Measurements from ENCODE around the gene ZNF789. TPM values are rescaled to one million over a fixed set of nuclear protein-coding genes. Genes with fewer than 3 reads are reported as not detected.

ZNF789 gene
- total and polyA plus RNA-seq, 2 experiments from 2014 or later: 9.0 to 13.8 TPM

GRCh38 chr7:99438573-99439480, 33.9 kb upstream of the ZNF789 start, which contains the start of the genes CPSF4 and PTCD1 (continued):
- peak; percentile 19 for TF ChIP-seq REST (IDR thresholded peaks at IDR 0.05; ENCODE audit: unreplicated experiment)
- TF ChIP-seq JUNB (IDR thresholded peaks at IDR 0.05; ENCODE audit: unreplicated experiment): no peak
- peak; percentile 93 for TF ChIP-seq ETS1 (IDR thresholded peaks at IDR 0.05)

GRCh38 chr7:99440195-99440594, 32.5 kb upstream of the ZNF789 start:
- Mint-ChIP-seq H3K36me3 (ENCODE audit: low read depth) (peaks cover 49% of the 10 kb centered on the region), H3K4me3 (peak overlapping the region; percentile 98), H3K27me3 (ENCODE audit: insufficient read depth, low read depth, poor library complexity) (peaks cover 7% of the 10 kb centered on the region), H3K4me1 (peaks cover 19% of the 10 kb centered on the region), H3K9me3 (no peaks in the 10 kb centered on the region), H3K27ac (peak overlapping the region; percentile 40; the same call in 1 of the 2 replicates)
- DNase-seq (ENCODE audit: low spot score) (peak; percentile 19), ATAC-seq (0 out of 3 replicates have a peak, but pooled peaks have one; percentile 2)
- peaks cover 26% of the 10 kb centered on the region for H3K36me3 ChIP-seq (ENCODE audit: insufficient read depth)
- H3K27me3 ChIP-seq (ENCODE audit: insufficient read depth): no peaks in the 10 kb centered on the region
- H3K27ac ChIP-seq (ENCODE audit: low read depth): 0 out of 2 replicates have a peak overlapping the region, but pooled peaks have one; percentile 26
- peak overlapping the region; percentile 99 for H3K4me2 ChIP-seq
- peak overlapping the region; percentile 97 for H3K4me3 ChIP-seq
- H3F3A ChIP-seq (replicated peaks; ENCODE audit: low read depth): peaks cover 19% of the 10 kb centered on the region; the same call in 1 of the 2 replicates
- H3K79me2 ChIP-seq (replicated peaks; ENCODE audit: insufficient read depth): peaks cover 70% of the 10 kb centered on the region
- peaks cover 19% of the 10 kb centered on the region for H3K4me1 ChIP-seq (ENCODE audit: insufficient read depth)
- H4K20me1 ChIP-seq (replicated peaks; ENCODE audit: insufficient read depth): peaks cover 44% of the 10 kb centered on the region
- H3K9me2 ChIP-seq (ENCODE audit: insufficient read depth): no peaks in the 10 kb centered on the region
- H2AFZ ChIP-seq: no peak overlapping the region
- no peak for TF ChIP-seq NANOG (IDR thresholded peaks at IDR 0.05; ENCODE audit: borderline replicate concordance)
- no peak for TF ChIP-seq JUNB (IDR thresholded peaks at IDR 0.05; ENCODE audit: unreplicated experiment)
- no peak for TF ChIP-seq ETS1 (IDR thresholded peaks at IDR 0.05)
- TF ChIP-seq POLR2AphosphoS5 (IDR thresholded peaks at IDR 0.05; ENCODE audit: low read depth): no peak
- TF ChIP-seq CTCF (conservative IDR thresholded peaks at IDR 0.05; ENCODE audit: low read depth in 2 of 2): no peak
- TF ChIP-seq ZNF462 (CRISPR knock-in tag; IDR thresholded peaks at IDR 0.05): no peak
- TF ChIP-seq EZH2 (IDR thresholded peaks at IDR 0.05; ENCODE audit: low read depth, unreplicated experiment): no peak

Data from GM23338 (cell line).